Hematopoietic multipotent progenitor cell treated with erythropoietin and hydrocortisone succinate and interleukin-3 and kit ligand, for 4 days (in vitro differentiated cells): ENCODE measurements around the gene RPL19.

Source experiments
- DNase-seq: peaks from one replicate; pipeline ENCODE4 v3.0.0-alpha.2; 2015

RPL19 gene

DNA sequence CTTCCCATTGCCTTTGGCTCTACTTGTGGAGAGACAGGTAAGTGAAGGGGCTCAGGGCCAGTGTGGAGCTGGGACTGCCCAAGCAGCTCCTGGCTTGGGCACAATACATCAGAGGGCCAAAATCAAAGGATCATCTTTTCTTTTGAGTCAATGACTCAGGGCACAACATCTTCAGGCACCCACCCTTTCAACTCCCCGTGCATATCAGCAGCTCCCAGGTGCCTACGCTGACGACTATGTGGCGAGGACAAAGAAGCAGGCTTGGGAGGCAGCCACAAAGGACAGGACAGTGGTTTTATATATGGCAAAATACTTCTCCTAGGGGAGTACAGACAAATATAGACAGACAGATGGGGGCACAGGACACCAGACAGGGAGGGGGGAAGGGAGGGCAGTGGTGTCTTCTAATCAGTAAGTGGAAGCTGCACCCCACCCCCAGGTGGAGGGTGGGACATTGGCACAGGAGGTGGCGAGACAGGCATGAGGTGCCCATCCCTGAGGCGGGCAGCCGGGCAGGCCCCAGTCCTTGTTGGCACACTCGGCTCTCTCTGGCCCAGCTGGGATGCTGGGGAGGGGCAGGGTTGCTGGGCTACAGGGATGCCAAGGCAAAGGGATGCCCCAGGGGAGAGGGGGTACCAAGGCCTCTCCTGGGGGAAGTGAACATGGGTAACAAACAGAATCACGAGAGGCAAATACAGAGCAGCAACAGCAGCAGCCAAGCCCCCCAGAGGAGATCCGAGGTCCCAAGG lies 26.4 kb upstream of the RPL19 start:
- DNase-seq, result no peak

DNA sequence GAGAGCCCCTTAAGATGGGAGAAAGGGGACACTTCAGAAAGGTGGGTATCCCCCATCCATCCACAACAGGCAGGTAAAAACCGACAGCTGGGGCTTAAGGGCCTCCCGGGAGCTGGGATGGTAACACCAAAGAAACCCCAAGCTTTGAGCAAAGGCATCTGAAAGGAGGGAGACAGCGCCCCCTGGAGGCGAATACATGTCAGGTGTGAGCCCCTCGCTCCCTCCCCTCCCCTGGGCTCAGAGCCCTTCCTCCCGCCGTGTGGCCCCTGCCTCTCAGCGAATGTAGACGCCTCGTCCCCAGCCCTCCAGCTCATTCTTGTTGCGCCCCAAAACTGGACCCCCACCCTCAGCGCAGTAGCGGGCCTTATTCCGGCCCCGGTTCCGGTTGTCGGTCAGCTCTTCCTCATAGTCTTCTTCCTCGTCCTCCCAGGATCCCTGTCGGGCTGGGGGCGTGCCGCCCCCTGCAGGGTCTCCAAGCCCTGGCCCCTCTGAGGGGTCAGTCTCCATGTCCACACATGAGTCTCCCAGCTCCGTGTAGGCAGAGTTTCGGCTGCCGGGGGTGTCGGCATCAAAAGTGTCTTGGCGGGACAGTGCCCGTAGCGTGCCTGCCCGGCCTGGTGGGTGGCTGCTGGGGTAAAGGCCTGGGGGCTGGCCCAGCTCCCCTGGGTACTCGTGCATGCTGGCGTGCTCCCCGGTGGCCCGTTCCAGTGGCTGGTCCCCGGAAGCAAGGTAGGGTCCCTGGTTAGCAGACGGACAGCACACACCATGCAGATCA lies 25.0 kb upstream of the RPL19 start:
- peak; percentile 91 for DNase-seq

DNA sequence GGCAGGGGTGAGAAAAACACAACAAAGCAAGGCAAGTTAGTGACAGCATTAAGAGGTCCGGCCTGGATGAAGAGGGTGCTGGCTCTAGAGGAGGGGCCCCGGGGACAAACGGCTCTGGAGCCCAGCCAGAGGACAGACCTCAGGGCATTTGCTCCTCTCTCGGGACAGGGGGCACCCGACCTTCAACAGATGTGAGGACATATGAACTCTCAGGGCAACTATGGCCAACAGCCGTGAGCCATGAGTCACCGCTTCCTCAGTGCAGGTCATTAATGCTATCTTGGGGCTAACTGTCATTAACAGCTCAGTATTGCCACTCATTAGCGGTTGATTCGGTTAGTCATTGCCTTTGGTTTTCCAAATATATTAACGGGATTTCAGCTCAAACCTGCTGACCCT lies 24.4 kb upstream of the RPL19 start:
- no peak for DNase-seq

DNA sequence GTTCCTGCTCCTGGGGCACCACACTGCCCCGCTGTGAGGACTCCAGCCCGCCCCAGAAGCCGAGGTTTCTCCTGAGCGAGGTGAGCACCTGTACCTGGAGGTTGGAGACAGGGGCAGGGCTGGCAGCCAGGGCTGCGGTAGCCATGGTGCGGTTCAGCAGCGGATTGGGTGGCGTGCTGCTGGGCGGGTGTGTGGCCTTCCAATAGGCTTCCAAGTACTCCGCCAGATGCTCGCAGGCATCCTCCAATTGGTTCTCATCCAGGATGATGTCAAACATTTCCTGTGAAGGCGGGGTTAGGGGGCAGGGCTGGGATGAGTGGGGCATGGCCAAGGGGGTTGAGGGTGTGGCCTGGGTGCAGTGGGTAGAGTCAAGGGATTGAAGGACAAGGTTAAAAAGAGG lies 22.8 kb upstream of the RPL19 start:
- DNase-seq, result peak; percentile 58

DNA sequence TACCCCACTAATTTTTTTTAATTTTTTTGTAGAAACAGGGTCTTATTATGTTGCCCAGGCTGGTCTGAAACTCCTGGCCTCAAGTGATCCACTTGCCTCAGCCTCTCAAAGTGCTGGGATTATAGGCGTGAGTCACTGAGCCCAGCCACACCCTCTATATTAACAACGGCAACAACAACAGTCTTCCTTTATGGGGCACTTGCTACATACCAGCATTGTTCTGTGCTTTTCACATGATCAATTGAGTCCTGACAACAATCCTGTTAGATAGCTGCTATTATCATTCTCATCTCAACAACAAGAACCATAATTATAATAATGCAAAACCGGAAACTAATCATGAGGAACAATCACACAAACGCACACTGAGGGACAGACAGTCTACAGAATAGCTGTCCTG lies 21.5 kb upstream of the RPL19 start:
- no peak for DNase-seq

DNA sequence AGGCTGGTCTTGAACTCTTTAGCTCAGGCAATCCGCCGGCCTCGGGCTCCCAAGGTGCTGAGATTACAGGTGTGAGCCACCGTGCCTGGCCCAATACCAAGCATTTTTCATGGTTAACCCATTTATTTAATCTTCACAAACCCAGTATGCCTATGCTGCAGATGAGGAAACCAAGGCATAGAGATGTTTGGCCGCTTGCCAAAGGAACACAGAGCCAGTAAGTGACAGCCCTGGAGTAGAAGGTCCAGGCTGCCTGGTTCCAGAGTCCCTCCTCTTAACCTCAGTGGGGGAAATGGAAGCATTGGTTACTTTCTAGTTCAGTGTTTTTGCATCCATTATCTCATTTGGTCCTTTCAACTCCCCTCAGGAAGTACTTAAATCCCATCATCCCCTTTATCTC lies 18.8 kb upstream of the RPL19 start:
- DNase-seq, result no peak

DNA sequence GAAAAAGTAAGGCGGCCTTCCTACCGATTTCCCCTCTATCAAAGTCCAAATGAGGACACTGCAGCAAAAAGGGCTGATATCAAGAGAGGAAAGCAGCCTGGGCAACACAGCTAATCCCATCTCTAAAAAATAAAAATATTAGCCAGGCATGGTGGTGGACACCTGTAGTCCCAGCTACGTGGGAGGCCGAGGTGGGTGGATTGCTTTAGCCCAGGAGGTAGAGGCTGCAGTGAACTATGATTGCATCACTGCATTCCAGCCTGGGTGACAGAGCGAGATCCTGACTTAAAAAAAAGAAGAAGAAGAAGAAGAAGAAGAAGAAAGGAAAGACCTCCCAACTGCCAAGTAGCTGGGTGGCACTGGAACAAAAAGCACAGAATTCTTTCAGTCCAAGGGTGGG lies 17.0 kb upstream of the RPL19 start:
- no peak for DNase-seq

DNA sequence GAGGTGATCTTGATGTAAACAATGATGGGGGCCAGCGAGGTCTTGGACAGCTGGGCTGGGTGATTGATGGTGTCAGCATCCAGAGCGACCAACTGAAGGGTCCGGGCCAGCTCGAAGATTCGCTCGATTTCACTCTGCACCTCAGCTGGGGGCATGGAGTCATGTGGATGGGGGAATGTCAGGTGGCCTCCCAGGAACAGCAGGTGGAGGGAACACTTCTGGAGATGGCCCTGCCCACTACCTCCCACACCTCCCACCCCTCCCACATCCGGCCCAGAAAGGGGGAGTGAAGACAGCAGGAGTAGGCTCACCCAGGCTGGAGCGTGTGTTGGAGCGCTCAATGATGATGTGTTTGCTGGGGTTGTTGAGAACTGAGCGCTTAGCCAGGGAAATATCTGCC lies 16.4 kb upstream of the RPL19 start:
- no peak for DNase-seq

DNA sequence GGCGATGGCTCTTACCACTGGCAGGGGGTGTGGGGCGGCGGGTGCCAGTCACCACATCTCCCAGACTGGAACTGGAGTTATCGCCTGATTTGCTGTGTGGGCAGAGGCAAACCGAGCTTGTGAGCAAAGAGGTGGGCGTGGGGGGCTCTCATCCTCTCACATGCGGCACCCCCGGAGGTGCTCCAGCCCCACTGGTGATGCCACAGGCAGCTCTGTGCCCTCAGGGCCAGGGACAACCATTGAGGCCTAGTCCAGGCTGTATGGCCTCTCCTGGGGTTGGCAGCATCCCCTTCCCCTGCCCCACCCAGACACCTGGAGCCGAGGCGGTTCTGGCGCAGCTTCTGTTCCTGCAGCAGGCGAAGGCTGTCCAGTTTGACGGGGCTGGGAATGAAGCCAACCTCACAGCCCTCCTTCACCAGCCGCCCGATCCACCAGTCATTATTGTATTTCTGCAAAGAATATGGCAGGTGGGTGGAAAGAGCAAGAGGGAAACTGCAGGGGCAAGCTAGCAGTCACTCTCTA lies 13.5 kb upstream of the RPL19 start:
- no peak for DNase-seq

DNA sequence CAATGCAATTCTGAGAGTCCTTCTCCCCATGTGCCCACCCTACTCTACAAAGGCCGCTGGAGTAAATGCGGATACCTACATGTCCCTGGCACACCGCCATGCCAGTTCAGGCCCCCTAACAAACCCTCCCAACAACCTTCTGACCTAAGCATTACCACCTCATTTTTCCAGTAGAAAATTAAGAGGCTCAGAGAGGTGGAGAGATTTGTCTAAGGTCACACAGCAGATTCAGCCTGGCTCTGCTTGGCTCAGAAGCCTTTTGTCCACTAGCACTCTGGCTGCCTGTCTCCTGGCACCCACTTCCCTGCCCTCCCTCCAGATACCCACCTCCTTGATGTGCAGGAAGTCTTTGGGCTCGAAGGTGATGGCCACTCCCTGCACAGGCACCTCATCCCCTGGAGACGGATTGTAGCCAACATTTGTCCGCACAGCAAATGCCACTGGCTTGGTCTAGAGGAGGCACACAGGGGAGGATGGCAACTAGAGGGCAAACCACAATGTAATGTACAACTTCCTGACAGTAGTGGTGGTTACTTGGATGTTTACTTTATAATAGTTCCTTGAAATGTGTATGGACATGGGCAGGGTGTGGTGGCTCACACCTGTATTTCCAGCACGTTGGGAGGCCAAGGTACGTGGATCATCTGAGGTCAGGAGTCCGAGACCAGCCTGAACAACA lies 12.8 kb upstream of the RPL19 start:
- DNase-seq, result no peak

DNA sequence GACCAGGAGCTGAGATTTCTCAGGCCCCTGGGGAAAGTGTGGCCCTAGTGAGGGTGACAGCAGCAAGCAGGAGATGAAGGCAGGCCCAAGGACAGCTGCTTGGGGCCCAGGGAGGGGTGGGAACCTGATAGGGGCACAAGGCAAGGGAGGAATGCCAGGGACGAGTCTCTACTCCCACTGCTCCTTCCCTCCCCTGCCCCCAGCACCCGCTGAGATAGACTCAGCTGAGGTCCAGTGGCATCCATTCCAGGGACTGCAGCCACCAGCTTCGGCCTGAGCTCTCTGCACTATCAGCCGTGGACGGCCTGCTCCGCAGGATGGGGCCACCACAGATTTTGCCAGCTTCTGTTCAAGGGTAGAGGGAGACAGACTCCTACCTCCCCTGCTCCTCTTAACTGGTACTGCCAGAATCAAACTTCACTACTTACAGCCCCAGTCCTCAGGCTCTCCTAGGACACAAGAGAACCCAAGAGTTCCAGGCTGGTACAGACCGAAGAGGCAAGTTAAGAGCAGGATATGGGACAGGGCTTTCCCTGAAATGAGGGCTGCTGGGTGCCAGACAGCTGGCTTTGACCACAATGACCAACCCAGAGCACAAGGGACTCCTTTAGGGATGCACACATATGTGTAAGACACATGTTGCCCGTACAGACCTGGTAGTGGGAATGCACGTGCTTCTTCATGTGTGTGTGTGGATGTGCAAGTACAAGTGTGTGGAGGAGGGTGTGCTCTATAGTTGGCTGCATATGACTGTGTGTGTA lies 8.2 kb upstream of the RPL19 start:
- DNase-seq, result no peak

DNA sequence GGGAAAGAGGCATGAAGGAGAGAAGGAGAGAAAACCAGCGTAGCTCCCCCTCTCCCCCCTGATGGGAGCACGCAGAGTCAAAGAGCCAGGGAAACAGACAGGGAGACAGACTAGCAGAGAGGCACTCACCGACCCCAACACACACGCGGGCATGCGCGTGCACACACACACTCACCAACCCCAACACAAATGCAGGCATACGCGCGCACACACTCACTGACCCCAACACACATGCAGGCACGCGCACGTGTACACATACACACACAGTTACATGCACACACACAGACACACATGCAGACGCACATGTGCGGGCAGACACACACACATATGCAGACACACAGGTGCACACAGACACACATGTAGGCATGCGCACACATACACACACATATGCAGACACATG lies 7.2 kb upstream of the RPL19 start:
- no peak for DNase-seq

DNA sequence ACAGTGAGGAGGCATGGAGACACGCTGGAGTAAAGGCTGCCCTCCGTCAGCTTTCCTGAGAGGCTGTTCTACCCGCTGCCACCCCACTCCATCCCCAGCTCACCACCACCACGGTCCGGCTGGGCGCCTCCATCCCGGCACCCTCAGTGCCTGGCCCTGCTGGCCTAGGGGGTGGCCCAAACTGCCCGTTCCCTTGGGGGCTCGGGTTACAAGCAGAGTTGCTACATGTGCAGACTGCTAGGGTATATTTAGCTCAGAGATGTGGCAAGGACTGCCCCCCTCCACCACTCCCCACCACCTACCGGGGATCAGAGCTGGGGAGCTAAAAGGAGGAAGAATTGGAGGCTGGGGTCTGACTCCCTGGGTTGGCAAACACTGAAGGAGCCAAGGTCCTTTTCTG lies 6.7 kb upstream of the RPL19 start:
- no peak for DNase-seq

DNA sequence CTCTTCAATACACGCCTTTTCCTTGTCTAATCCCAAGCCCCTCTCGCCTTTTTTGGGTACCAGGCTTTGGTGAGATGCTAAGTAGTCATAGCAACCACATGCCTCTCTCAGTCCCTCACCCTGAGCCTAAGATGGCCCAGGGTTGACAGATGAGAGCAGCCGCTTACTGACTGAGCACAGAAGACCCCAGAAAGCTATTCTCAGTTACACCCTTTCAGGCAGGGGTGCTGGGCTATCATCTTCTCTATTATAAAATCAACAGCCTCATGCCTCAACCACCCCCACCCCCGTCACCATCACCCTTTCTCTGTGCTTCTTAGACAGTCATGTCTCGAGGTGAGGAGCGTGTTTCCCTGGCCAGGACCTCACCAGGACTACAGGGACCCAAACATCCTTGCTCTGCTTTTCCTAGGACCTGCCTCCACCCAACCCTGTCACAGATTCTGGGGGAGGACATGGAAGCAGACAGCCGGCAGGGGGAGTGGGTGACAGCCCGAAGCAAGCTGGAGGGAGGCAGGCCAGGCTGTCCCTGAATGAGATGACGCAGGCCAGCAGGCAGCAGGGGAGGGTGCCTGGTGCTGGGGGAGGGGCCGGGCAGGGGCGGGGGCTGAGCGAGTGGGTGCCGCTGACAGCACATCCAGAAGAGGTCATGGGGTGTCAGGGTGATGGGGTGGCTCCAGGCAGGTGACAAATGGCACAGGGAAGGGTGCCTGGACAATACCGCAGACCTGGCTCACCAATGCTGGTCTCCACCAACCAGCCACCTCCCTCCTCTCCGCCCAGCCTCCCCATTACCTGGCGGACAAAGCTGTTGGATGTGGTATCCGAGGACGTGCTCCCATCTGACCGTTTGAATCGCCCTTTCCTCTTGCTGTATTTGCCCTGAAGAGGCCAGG lies 5.7 kb upstream of the RPL19 start:
- DNase-seq, result no peak

DNA sequence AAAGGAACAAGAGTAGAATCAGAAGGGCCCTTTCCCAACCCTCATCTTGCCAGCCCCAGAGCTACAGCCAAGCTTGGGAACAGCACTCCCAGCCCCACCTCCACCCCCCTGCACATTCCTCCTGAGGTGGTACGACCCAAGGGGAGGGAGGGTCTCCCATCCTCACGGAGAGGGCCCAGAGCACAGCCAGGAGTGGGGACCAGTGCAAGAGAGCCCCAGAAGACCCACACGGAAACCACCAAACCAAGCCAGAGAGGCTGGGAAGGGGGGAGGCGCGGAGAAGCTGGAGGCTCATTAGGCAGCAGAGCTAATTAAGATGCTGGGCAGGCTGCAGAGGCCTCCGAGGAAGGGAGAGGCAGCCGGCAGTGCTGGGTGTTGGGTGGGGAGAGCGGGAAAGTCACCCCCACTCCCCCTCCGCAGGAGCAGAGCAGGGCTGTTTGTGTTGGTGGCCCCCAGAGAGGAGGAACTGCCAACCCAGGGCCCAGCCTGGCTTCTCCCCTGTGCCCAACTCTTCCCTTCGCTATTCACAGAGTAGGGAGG lies 5.0 kb upstream of the RPL19 start:
- DNase-seq, result no peak

DNA sequence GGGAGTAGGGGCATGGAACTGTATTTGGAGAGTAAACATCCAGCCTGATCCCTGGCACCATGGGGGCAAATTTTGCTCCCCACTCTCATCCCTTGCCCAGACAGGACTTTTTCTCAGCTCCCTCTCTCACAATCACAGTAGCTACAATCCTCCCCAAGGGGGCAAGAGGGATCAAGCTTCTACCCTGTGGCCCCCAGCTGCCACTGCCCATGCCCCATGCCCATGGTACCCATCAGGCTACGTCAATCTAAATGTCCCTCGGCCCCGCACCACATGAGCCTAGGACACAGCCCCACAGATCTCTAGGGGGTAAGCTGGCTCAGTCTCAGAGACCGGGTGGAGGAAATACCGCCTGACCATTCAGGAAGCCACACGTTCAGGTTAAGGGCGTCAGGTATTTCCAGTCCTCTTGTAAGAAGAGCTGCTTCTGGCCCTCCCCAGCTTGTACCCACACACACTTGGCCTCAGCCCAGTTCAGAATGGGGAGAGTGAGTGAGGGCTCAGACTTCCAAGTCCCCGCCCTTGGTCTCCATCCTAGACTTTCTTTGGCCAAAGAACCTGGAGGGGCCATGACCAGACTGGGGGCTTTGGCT lies 4.4 kb upstream of the RPL19 start:
- no peak for DNase-seq

DNA sequence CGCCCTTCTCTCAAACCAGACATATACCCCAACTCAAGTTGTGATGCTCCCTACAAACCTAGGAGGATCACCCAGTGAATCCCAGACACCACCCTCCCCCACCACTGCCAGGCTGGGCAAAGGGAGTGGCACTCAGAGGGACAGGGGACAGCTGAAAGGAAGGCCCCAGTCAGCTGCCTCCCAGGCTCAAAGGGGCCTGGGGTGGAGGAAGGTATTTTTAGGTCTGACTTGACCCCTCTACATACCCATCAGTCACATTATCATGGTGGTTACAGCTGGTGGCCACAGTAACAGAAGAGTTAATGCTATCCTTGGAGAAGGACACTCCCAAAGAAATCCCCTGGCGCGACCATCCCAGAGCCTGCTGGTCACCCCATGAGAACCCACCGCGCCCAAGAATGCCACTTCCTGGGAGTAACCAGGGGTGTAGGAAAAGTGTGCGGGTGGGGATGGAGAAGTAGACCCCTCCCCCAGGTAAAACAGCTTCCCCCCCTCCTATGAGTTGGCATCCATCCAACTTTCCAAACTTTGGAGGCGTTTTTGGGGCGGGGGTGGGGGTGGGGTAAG lies 3.8 kb upstream of the RPL19 start:
- DNase-seq, result peak; percentile 15

DNA sequence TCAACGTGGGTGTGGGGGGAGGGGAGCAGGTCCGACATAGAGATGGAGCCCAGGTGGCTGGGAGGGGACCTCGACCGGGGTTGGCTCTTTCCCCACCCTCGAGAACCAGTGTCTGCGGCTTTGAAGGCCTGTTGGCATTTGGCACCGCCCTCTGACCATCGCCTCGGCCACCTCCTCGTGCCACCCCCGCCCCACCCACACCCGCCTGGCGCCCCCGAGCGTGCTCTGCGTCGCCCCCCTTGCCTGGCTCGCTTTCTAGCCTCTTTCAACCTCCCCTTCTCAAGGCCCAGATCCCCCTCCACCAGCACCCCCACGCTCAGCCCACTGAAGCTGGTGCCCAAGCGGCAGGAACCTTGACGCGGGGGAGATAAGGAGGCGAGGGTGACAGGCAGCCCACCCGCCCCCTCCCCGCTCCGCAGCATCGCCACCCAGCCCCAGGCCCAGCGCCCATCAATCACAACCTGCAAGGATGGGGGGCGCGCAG lies 3.2 kb upstream of the RPL19 start:
- DNase-seq, result peak; percentile 77

DNA sequence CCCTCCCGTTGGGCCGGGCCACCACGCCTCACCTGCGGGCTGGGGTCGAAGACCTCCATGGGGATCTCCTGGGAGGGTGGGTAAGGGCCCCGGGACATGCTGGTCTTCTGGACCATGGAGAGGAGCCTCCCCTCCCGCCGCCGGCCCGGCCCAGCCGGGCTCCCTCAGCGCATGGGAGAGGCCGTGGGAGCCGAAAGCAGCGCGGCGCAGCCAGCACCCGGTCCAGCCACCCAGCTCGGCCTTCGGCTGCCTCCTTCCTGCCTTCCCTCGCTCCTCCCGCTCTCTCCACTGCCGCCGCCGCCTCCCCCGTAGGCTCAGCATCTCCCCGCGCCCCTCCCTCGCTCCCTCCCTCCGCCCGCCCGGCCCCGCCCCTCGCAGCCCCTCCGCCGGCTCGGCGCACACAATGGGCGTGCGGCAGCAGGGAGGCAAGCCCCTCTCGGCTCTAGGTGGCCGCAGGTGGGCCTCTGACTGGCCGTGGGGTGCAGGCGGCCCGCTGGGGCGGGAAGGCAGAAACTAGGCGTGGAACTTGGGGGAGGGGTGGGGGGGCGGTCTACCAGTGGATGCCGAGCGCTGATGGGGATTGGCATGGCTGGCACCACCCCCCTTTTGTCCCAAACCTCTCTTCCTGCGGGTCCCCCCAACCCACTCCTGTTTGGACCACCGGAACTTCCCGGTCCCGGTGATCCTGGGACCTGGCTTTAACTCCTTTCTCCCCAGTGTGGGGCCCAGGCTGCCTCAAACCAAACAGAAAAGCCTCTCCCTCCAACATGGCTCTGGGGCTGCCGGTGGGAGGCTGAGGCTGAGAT lies 2.5 kb upstream of the RPL19 start, which contains the start of gene CACNB1:
TSS of gene CACNB1 (minus strand) at position 290 of the 806 bp plus-strand sequence. CDS start at position 116, 174 bp downstream.
- DNase-seq, result peak; percentile 87

DNA sequence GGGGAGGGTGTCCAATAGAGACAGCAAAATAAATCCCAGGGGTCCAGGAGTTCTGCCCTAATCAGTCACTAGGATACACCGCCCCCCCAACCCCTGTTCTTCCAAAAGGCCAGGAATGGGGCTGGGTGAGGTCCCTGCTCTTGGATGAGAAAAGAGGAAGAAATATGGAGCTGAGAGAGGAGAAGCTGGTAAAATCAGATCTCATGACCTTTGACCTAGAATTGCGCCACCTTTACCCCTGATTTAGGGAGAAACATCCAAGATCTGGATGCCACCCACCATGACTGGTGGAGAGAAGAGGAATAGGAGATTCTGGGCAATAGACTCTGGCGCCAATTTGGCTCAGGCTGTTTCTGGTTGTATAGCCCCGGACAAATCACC lies 1.9 kb upstream of the RPL19 start:
- peak; percentile 22 for DNase-seq
